ENCODE results near the gene C4orf36.
"Not testable (repeated sequence)": the region's sequence is repeated elsewhere in the genome, so short reads cannot be mapped to it uniquely, and the experiment has no call there.

The C4orf36 gene

DNA sequence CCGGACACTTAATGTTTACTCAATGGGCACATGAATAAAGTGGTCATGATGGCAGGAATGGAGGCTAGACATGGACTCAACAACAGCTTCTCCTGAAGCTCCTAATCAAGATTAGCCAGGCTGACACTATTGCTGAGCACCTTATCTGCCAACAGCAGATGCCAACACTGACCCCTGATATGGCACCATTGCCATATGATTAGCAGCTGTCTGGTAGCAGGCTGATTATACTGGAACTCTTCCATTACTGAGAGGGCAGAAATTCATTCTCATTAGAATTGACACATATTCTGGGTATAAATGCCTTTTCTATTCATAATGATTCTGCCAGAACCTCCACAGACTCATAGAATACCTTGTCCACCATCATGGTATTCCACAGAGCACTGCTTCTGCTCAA lies 24.2 kb upstream of the C4orf36 start:
- DNase-seq: no peak

DNA sequence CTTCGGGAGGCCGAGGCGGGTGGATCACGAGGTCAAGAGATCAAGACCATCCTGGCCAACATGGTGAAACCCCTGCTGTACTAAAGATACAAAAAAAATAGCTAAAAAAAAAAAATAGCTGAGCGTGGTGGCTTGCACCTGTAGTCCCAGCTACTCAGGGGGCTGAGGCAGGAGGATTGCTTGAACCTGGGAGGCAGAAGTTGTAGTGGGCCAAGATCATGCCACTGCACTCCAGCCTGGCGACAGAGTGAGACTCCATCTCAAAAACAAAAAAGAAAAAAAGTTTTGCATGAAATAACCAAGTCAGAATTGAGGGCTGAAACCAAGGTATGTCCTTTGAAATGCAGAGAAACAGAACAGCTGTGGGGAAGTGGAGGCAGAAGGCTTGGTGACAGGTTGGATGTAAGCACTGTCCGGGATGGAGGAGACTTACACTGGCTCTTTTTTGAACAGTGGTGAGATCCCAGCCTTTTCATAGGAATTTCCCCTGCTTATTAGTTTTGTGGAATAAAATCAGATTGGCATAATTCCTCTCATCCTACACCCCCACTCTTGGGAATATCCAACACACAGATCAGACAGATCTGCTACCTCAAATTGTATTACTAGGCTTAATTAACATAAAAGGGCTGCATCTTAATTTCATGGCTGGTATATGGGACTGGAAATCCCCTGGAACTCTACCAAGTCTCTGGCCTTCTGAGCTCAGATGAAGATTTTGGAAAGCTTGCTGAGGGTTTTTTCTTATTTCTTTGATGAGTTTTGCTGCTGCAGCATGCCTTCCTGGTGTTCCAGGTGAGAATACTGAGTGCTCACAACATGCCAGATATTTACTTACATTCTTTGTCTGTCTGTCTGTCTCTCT lies 18.8 kb upstream of the C4orf36 start:
- DNase-seq: no peak

DNA sequence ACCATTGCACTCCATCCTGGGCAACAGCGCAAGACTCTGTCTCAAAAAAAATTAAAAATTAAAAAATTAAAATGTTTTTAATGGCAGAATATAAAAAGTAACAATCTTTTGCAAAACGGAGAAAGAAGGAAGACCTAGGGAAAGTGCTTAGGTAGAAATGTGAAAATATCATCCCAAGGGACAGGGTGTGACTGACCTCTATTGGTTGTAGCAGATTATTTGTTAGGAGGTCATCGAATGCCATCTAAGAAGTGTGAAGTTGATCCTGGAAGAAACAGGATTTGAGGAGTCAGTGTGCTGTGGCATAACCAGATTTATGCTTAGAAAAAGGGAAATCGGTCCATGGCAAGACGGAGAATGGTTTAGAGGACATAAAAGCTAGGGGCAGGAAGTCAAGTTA lies 18.1 kb upstream of the C4orf36 start:
- no peak for DNase-seq

DNA sequence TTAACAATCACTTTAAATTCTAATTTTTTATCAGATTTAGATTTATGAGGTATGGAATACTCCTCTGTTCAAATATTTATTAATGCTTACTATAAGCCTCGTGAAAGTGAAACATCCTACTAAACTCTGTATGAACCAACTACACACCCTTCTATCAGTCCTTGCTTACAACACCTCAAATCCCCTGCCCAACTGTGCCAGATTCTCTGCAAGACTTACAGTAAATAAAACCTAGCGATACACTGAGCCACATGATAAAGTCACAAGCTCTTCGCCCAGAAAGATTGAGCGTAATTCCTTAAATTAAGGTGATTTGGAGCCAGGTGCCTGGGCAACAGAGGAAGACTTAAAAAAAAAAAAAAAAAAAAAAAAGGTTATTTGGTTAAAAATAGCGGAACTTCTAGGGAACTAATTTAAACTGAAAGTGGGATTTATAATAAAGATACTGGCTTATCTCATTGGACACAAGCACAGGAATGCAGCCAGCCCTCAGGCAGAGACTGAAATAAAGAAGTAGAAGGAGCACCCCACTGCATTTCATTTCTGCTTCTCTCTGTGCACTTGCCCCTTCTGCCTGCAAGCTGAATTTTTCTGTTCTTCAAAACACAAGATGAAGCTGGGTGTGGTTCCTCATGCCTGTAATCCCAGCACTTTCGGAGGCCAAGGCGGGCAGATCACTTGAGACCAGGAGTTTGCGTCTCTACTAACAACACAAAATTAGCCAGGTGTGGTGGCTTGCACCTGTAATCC lies 17.5 kb upstream of the C4orf36 start:
- no peak for DNase-seq

DNA sequence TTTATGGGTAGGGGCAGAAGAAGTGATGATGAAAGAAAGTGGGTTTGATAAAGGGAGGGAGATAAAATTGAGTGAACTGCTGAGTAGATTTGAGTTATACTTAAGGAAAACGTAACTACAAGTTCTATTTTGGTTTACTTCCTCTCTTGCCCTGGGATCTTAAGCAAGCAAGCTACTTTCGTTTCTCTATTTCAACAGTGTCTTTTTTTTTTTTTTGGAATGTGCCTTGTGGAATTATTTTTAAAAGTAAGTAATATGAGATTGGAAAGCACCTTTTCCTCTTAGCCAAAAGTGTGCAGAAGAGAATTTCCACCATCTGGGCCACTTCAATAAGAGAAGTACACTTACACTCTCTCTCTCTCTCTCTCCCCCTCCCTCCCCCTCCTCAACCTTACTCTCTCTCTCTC lies 16.0 kb upstream of the C4orf36 start:
- DNase-seq: no peak

DNA sequence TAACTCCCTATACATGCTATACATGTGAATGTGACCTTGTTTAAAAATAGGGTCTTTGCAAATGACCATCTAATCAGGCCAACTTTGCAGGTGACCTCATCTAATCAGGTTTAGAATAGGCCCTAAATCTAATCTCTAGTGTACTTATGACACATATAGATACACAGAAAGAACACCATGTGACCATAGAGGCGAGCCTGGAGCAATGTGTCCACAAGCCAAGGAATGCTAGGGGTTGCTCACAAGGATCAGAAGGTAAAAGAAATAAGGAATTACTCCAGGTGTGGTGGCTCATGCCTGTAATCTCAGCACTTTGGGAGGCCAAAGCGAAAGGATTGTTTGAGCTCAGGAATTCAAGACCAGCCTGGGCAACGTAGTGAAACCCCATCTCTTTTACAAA lies 9.6 kb upstream of the C4orf36 start:
- no peak for DNase-seq

DNA sequence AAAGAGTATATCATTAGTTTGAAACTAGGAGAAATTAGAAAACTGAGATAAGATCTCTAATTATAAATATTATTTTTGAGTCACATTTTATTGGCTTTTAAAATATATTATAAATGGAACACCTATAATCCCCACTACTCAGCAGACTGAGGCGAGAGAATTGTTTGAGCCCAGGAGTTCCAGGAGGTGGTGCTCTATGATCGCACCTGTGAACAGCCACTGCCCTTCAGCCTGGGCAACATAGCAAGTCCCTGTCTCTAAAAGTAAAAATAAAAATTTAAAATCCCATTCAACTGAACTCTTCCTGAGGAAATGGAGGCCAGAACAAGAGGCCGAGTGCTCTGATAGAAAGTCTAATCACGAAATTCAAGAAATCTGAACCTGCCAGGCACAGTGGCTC lies 6.3 kb upstream of the C4orf36 start:
- DNase-seq: no peak

DNA sequence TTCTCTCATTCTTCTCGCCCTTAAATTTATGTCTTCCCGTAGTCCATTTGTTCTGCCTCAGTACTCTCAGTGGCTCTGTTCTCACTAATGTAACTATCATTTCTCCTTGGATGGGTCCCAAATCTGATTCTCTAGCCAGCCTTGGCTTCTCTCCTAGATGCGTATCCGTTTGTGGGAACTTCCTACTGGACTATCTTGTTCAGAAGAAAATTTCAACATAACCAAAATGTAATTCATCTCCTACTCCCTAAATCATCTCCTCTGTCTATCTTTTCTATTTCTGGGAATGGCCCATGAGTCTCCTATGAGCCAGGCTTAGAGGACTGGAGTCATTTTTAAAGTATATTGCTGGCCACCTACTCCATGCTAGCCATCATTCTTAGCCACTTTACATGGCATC lies 4.4 kb upstream of the C4orf36 start:
- DNase-seq: no peak

DNA sequence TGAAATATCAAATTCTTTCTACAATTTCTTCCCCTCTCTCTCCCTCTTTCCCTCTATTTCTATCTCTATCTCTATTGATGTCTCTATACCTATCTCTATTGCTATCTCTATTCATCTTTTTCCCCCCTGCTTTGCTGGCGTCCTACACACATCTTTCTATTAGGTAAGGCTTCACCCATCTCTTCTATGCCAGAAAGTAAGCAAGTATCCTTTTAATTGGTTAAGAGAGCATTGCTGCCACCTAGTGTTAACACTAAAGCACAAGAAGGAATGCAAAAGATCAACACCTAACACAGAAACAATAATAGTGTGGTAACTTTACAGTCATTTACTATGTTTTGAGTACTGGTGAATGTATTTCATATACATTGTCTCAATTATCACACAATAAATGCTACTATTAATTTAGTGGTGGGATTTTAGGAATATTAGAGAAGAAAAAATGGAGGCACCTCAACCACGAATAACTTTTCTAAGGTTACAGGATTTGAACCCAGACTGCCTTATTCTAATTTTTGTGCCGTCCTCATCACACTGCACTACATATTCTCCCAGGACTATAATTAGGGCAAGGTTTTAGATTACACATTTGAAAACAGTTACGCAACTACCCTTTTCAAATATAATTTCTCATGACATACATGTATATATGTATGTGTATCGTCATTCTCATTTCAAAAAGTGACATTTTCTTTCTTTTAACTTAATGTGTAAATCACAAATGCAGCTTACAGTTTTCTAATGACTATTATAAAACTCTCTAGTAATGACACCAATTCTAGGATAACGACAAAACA lies 3.7 kb upstream of the C4orf36 start:
- peak; percentile 27 for DNase-seq

DNA sequence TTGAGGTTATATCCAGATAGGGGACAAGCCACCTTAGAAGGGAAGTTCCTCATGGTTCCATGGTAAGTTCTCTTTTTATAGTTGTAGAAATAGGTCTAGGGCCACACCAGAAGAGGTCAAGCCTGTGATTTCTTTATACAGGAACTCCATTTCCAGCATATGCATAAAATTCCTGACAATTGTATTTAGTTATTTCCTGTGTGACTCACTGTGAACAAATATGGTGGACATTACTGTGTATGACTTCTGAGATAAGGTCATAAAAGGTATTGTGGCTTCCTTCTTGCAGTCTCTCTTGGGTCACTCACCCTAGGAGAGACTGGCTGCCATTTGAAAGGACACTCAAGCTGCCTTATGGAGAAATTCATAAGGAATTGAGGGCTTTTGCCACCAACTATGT lies 2.2 kb upstream of the C4orf36 start:
- DNase-seq: no peak

DNA sequence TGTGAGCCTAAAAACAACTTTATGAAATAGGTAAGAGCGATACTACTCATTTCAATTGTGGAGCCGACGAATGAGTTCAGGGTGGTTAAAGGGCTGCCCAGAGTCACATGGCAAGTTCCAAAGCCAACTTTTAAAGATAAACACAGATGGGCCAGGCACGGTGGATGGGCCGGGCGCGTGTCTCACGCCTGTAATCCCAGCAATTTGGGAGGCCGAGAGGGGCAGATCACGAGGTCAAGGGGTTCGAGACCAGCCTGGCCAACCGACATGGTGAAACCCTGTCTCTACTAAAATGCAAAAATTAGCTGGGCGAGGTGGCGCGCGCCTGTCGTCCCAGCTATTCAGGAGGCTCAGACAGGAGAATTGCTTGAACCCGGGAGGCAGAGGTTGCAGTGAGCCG lies 914 bp upstream of the C4orf36 start:
- no peak for DNase-seq

DNA sequence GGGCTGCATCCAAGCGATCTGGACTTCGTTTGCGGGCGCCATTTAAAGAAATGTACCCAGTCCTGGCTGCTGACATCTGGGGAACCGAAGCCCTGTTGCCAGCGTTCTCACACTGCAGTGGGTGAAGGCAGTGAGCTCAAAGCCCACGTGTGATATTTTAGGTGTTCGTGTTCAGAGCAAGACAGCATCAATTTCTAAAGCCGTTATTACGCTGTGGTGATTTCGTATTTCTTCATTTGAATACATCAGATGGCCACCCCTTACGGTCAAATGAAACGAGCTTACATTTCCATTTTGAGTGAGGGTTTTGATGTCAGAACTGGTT lies 376 bp upstream of the C4orf36 start:
- no peak for DNase-seq

DNA sequence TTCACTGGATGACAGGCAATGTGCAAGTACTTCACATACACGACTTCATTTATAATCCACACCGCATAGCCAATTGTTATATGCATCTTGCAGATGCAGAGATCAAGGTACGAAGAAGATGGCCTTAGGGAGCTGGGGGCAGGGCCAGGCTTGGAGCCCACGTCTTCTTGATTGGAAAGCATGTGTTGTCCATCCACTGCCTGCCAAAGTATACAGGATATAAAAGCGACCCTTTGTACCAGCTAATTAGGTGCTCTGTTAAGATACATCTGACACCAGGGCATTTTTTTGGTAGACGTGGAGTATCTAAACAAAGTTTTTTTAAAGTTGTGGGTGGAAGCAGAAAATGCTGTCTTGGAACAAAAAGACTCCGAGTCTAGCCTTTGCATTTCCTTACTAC lies 1.4 kb downstream of the C4orf36 start:
- DNase-seq: no peak

DNA sequence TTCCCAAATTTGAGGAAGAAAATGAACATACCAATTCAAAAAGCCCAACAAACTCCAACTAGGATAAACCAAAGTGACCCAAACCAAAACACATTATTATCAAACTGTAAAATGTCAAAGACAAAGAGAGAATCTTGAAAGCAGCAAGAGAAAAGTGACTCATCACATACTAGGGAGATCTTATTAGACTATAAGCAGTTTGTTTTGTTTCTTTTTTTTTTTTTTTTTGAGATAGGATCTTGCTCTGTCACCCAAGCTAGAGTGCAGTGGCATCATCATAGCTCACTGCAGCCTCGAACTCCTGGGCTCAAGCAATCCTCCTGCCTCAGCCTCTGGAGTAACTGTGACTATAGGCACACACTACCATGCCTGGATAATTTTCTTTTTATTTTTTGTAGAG lies 12.6 kb downstream of the C4orf36 start:
- no peak for DNase-seq

DNA sequence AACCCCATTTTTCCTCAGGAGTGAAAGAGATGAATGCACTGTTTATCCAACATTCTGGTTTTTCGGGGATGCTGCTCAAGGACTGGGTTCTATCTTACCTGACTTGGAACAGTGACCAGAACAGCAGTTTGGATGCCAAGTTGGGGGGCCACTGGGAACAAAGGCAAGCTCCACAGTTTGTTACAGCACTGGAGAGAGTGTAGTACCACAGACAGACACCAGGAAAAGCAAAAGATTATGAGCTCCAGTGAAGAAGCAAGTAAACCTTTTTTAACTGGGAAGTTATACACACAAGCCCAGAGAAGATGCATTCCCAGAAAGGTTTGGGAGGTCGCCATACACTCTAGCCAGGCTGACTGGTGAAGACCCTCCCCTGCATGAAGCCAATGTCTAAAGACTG lies 13.6 kb downstream of the C4orf36 start:
- DNase-seq: no peak

DNA sequence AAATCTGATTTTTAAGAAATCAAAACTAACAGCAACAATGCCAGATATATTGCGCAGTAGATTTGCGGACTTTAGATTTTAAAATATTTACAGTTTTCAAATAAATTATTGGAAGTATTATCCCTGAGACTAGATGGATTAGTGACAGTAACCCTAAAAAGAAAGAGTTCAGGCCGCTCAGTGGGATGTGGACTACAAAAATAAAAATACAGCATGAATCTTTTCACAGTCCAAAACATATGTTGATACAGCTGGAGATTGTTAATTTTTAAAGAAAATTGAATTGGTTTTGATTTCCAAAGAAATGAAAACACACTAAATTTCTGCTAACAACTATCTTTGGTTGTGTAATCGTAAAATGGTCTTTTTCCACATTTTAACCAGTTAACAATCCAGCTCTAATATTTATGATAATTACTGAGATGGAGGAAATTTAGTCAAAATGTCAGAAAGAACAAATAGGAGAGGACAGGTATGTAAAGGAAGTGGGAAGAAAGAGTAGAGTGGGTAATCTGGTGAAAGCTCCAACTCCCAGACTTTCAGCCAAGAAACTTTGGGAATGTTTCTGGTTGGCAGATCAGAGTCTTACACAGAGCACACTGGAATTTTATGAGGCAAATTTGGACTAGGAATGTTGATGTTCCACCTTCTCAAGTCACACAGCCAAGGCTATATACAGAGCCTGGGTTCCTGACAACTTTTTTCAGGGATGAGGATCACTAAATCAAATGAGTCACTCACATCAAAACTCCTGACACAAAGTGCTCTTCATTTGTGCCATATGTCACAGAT lies 15.1 kb downstream of the C4orf36 start:
- no peak for DNase-seq

DNA sequence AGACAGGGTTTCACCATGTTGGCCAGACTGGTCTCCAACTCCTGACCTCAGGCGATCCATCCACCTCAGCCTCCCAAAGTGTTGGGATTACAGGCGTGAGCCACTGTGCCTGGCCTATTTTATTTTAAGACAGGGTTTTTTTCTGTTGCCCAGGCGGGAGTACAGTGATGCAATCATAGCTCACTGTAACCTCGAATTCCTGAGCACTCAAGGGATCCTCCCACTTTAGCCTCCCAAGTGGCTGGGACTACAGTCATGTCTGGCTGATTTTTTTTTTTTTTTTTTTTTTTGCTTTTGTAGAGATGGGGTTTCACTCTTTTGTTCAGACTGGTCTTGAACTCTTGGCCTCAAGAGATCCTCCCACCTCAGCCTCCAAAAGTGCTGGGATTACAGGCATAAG lies 16.8 kb downstream of the C4orf36 start:
- DNase-seq: not testable (repeated sequence)

DNA sequence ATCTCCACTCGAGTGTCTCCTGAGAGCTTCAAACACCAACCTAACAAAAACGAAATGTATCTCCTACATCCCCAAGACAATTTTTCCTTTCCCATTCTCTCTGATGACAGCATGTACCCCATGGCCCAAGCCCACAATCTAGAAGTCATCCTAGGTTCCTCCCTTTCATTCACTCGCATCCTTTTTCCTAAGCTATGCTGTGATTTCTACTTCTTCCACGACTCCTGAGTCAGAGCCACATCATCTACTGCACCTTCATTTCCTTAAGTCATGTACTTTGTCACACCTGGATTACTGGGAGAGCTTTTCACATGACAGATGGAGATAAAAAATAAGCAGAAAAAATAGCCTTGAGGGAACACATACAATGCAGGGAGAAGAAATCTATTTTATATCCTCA lies 20.1 kb downstream of the C4orf36 start:
- DNase-seq: no peak

DNA sequence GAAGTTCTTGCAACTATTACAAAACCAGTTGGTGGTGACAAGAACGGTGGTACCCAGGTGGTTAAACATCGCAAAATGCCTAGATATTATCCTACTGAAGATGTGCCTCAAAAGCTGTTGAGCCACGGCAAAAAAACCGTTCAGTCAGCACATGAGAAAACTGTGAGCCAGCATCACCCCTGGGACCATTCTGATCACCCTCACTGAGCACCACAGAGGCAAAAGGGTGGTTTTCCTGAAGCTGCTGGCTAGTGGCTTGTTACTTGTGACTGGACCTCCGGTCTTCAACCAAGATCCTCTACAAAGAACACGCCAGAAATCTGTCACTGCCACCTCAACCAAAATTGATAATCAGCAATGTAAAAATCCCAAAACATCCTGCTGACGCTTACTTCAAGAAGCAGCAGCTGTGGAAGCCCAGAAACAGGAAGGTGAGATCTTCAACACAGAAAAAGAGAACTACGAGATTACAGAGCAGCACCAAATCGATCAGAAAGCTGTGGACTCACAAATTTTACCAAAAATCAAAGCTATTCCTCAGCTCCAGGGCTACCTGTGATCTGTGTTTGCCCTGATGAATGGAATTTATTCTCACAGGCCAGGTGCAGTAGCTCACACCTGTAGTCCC lies 21.7 kb downstream of the C4orf36 start:
- no peak for DNase-seq

DNA sequence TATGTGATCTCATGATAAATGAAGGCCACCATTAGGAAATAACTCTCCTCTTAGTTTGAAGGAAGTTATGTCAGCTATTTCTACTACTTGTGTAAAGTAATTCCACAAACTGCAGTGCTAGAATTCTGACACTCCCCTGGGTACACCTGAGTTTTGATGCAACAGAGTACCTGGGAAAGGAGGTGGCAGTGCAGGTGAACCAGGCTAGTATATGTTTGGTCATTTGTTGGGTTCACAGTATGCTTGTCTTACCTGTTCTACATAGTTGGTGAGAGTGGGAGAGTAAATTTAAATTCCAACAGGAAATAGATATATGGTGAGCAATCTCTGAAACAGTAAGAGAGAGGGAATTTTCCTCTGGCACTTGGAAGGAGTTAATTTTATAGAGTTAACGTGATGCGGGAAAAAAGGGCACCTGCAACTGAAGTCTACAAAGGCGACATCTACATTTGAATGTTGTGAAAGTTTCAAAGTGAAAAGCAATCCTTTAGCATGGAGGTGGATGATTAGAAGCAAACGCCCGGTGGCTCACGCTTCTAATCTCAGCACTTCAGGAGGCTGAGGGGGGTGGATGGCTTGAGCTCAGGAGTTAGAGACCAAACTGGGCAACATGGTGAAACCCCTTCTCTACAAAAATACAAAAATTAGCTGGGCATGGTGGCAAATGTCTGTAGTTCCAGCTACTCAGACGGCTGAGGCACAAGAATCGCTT lies 34.7 kb downstream of the C4orf36 start:
- no peak for DNase-seq

DNA sequence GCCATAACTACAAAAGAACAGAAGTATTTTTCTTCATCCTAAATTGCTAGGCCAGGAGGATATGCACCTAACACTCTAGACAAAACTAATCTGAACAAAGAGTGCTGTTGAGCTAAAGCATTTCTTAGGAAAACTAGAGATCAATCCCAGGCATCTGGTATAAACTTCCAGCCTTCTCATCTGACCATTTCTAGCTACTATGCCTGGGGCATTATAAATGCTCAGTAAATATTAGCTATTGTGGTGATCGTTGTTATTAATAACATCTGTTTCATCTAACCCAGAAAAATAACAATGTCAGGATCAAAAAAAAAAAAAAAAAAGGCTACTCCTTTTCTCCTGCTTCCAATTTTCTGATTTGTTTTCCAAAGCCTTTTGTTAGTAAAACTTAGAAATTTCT lies 35.3 kb downstream of the C4orf36 start:
- no peak for DNase-seq

DNA sequence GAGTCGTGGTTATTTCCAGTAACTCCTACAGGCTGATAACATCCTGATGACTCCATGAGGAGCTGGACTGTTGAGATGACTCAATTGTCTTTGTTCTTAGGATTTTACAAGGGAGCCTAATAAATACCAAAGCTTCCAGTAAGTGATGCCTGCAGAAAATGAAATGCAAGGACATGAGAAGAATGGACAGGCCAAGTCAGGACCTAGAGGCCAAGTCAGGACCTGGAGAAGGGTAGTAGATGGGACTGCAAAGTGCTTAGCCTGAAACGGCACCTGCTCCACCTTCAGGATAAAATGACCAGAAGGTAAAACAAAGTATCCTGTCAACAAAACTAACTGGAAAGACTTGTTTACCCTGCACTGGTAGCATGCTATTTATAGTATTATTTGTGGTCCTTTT lies 36.6 kb downstream of the C4orf36 start:
- DNase-seq: no peak
